22Rv1 (cell line): ENCODE data around the gene GOLGA8B.
"Not testable (repeated sequence)": the region's sequence is repeated elsewhere in the genome, so short reads cannot be mapped to it uniquely, and the experiment has no call there.

Source experiments
- H3K27ac ChIP-seq: fragments of 450-650 bp; 2 replicates; pipeline ENCODE4 v1.5.1; 2017
- CTCF ChIP-seq: fragments of 450-650 bp; IDR thresholded peaks from 2 replicates; pipeline ENCODE4 v1.5.1; 2017; ENCODE audit warnings: mild to moderate bottlenecking
- ZFX ChIP-seq: fragments of 450-650 bp; IDR thresholded peaks from 2 replicates; pipeline ENCODE4 v1.6.1; 2017; ENCODE audit warnings: antibody characterized with exemption, borderline replicate concordance

GOLGA8B gene

GRCh38 chr15:34594361-34594760, 10.9 kb upstream of the GOLGA8B start:
- H3K27ac ChIP-seq, result no peak overlapping the region
- TF ChIP-seq CTCF (no peak), ZFX (no peak)

- no peak overlapping the region for H3K27ac ChIP-seq
- no peak for TF ChIP-seq ZFX
- TF ChIP-seq CTCF, result no peak
These were observed 7.9 kb upstream of the GOLGA8B start for GRCh38 chr15:34591306-34591705.

GRCh38 chr15:34588046-34588674, 4.7 kb upstream of the GOLGA8B start:
- TF ChIP-seq CTCF (peak; percentile 86), ZFX (no peak)
- no peak overlapping the region for H3K27ac ChIP-seq

GRCh38 chr15:34585966-34586365, 2.5 kb upstream of the GOLGA8B start:
- not testable (repeated sequence) for H3K27ac ChIP-seq

GRCh38 chr15:34584996-34585395, 1.5 kb upstream of the GOLGA8B start:
- TF ChIP-seq ZFX (no peak), CTCF (no peak)
- H3K27ac ChIP-seq, result no peak overlapping the region

GRCh38 chr15:34584330-34584668, 848 bp upstream of the GOLGA8B start:
- no peak overlapping the region for H3K27ac ChIP-seq
- TF ChIP-seq ZFX (no peak), CTCF (no peak)

GRCh38 chr15:34582461-34583371, 735 bp downstream of the GOLGA8B start:
- H3K27ac ChIP-seq, result no peak overlapping the region
- no peak for TF ChIP-seq CTCF
- TF ChIP-seq ZFX, result no peak

- H3K27ac ChIP-seq, result not testable (repeated sequence)
These were observed 1.6 kb downstream of the GOLGA8B start for GRCh38 chr15:34581687-34582460.
